AG04450 (cell line): Measurements from ENCODE around the gene FBXL5. TPM values are rescaled to one million over a fixed set of nuclear protein-coding genes. Genes with fewer than 3 reads are reported as not detected.

Experiments used
- CTCF ChIA-PET: fragments of 300-600, 350-600 bp; formaldehyde crosslinking; extraction: SDS; loops from one replicate; lab custom pipeline; 2022; ENCODE audit warnings: antibody characterized with exemption, inconsistent platforms; lab: Charles Lee
- POLR2A ChIA-PET: fragments of 350-600 bp; formaldehyde crosslinking; extraction: SDS; loops from one replicate; lab custom pipeline; 2021; ENCODE audit warnings: antibody characterized with exemption, inconsistent platforms; lab: Yijun Ruan, JAX
- DNase-seq: peaks from one replicate; pipeline ENCODE4 v3.0.0-alpha.2; 2011; ENCODE audit warnings: low read depth, low spot score
- H3K27ac ChIP-seq: one replicate; pipeline ENCODE4 v1.5.1; 2012; ENCODE audit warnings: low read depth, low read length, control low read depth
- H3K27me3 ChIP-seq: one replicate; pipeline ENCODE4 v1.6.0; 2012; ENCODE audit warnings: low read length; ENCODE audit not compliant: control insufficient read depth, insufficient read depth
- H3K4me3 ChIP-seq: 2 replicates; pipeline ENCODE4 v1.5.1; 2011; ENCODE audit warnings: mild to moderate bottlenecking, low read depth, low read length, control low read depth
- H3K9me3 ChIP-seq: 2 replicates; pipeline ENCODE4 v1.5.1; 2012; ENCODE audit warnings: low read length; ENCODE audit not compliant: control insufficient read depth, insufficient read depth
- polyA plus RNA-seq: library from polyadenylated mRNA; depleted of rRNA; stranded (reverse); fragments of >200 nt; gene quantifications from 2 replicates; pipeline ENCODE4 v1.2.3, GENCODE V29; 2011
- TF ChIP-seq, protein P1 (sequence below): IDR thresholded peaks from 2 replicates; pipeline ENCODE4 v1.5.1; 2011; ENCODE audit warnings: low read depth, low read length, control low read depth, inconsistent platforms

Gene FBXL5
- polyA plus RNA-seq, 1 experiment, result 56.4 TPM

DNA sequence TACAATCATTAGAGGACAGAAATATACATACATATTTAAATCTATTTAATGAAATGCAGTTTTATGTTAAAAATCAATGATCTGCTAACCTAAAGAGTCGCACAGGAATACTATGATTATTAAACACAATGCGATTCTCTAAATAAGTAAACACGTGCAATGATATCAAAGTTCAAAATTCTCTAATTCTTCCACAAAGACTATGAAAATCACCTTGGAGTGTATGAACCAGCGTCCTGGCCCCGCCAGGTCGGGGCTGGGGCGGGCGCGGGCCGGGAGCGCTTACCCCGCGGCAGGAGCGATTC is 25.9 kb upstream of the FBXL5 start:
- CTCF ChIA-PET, result no interaction called here
- TF ChIP-seq, protein P1, sequence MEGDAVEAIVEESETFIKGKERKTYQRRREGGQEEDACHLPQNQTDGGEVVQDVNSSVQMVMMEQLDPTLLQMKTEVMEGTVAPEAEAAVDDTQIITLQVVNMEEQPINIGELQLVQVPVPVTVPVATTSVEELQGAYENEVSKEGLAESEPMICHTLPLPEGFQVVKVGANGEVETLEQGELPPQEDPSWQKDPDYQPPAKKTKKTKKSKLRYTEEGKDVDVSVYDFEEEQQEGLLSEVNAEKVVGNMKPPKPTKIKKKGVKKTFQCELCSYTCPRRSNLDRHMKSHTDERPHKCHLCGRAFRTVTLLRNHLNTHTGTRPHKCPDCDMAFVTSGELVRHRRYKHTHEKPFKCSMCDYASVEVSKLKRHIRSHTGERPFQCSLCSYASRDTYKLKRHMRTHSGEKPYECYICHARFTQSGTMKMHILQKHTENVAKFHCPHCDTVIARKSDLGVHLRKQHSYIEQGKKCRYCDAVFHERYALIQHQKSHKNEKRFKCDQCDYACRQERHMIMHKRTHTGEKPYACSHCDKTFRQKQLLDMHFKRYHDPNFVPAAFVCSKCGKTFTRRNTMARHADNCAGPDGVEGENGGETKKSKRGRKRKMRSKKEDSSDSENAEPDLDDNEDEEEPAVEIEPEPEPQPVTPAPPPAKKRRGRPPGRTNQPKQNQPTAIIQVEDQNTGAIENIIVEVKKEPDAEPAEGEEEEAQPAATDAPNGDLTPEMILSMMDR, result no peak
- no peak for DNase-seq
- H3K27ac ChIP-seq, result peak overlapping the region; percentile 73
- peak overlapping the region; percentile 84 for H3K4me3 ChIP-seq
- H3K27me3 ChIP-seq, result no peaks in the 10 kb centered on the region
- POLR2A ChIA-PET, result interaction anchor here (0.7 to 3.1 kb wide), 6 partner anchors 9 to 202 kb away, joined by 3 to 25 read pairs (median 4); partner anchors contain the start of gene FBXL5
- no peaks in the 10 kb centered on the region for H3K9me3 ChIP-seq

DNA sequence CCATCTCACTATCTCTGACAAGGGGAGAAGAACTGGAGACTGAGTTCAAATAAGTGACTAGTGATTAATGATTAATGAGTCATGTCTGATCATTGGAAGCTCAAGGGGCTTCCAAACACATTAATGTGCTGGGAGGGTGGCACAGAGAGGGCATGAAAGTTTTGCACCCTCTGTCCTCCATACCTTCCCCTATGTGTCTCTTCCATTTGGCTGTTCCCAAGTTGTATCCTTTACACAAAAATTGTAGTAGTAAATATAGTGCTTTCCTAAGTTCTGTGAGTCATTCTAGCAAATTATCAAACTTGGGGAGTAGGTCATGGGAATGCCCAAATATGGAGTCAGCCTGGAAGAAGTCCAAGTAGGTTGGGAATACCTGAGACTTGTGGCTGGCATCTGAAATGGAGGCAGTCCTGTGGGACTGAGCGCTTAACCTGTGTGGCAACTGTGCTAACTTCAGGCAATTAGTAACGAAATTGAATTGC is 22.4 kb upstream of the FBXL5 start:
- no peak for DNase-seq
- Histone ChIP-seq H3K9me3 (no peaks in the 10 kb centered on the region), H3K27me3 (no peaks in the 10 kb centered on the region), H3K27ac (no peak overlapping the region), H3K4me3 (no peak overlapping the region)
- TF ChIP-seq, protein P1, result no peak
- ChIA-PET CTCF (no interaction called here), POLR2A (no interaction called here)

DNA sequence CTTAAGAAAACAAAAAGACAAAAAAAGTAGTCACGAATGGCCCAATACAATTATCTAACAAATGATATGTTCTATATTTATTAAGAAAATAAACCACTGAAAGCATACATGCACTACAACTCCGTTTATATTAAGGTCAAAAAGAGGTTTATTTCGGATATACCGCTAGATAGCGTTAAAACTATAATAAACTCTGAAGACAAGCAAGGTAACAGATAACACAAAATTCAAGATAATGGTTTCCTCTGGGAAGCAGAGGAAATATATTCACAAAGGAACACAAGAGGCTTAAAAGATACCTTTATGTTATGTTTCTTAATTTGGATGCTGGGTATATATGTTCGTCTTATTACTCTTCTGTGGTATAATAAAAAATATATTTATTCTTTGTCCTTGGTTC is 21.7 kb upstream of the FBXL5 start:
- DNase-seq, result no peak
- Histone ChIP-seq H3K27me3 (no peaks in the 10 kb centered on the region), H3K9me3 (no peaks in the 10 kb centered on the region), H3K27ac (no peak overlapping the region), H3K4me3 (no peak overlapping the region)
- TF ChIP-seq, protein P1, result no peak
- POLR2A ChIA-PET, result interaction anchor here (0.6 kb wide), 1 partner anchor 455 kb away, joined by 4 read pairs; no protein-coding TSS in a partner anchor
- CTCF ChIA-PET, result interaction anchor here (1.1 kb wide), 1 partner anchor 27 kb away, joined by 3 read pairs; no protein-coding TSS in a partner anchor

DNA sequence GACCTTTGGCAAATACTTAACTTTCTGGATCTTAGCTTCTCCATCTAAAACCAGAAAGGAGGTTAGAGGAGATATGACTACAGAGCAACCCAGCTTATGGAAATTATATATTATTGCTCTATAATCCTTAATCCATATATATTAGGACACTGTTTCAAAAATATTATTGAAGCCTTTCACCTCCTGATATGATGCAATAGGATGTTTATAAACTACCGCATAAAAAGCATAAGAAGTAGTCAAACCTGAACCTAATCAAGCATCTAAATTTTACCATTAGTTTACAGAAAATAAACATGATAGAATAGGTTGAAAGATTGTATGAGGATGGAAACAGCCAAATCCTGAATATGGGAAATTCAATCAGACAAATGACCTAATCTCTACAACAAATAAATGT is 20.9 kb upstream of the FBXL5 start:
- H3K27me3 ChIP-seq, result no peaks in the 10 kb centered on the region
- no peak overlapping the region for H3K27ac ChIP-seq
- TF ChIP-seq, protein P1, result no peak
- no peak overlapping the region for H3K4me3 ChIP-seq
- no peaks in the 10 kb centered on the region for H3K9me3 ChIP-seq
- no peak for DNase-seq
- ChIA-PET CTCF (interaction anchor here (0.6 to 1.1 kb wide), 2 partner anchors 26 to 1653 kb away, joined by 3 read pairs; no protein-coding TSS in a partner anchor), POLR2A (interaction anchor here (0.6 kb wide), 1 partner anchor 456 kb away, joined by 4 read pairs; no protein-coding TSS in a partner anchor)

DNA sequence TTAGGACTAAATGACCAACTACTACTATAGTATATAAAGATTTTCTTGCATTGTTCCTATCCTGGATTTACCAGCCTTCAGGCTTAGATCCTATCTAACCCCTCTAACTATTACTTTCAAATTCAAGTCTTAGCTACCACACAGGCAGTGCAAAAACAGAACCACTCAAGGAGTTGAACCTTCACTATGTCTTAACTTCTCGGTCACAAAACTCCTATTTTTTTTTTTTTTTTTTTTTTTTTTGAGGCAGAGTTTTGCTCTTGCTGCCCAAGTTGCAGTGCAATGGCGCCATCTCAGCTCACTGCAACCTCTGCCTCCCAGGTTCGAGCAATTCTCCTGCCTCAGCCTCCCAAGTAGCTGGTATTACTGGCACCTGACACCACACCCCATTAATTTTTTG is 20.2 kb upstream of the FBXL5 start:
- H3K4me3 ChIP-seq, result no peak overlapping the region
- H3K9me3 ChIP-seq, result no peaks in the 10 kb centered on the region
- TF ChIP-seq, protein P1, result no peak
- no peak overlapping the region for H3K27ac ChIP-seq
- ChIA-PET CTCF (interaction anchor here (0.6 kb wide), 1 partner anchor 1652 kb away, joined by 3 read pairs; no protein-coding TSS in a partner anchor), POLR2A (no interaction called here)
- DNase-seq, result no peak
- no peaks in the 10 kb centered on the region for H3K27me3 ChIP-seq
